ENCODE measurements around the gene PRPSAP2.
"Not testable (repeated sequence)": the region's sequence is repeated elsewhere in the genome, so short reads cannot be mapped to it uniquely, and the experiment has no call there.

DNA sequence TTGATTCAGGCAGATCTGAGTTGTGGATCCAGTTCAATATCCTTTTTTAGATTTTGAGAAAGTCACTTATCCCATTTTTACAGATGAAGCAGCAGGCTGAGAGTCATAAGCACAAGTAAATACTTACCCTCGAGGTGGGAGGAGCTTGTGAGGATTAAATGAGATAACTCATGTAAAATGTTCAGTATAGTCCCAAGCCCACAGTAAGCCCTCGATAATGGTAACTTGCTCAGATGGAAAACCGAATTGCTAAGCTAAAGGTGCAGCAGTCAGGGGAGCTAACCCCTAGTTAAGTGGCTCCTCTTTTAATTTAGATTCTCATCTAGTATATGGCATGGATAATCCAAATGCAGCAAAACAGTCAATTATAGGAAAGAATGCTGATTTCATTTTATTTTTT, 42.0 kb upstream of the PRPSAP2 start:
- TF ChIP-seq, protein P1, sequence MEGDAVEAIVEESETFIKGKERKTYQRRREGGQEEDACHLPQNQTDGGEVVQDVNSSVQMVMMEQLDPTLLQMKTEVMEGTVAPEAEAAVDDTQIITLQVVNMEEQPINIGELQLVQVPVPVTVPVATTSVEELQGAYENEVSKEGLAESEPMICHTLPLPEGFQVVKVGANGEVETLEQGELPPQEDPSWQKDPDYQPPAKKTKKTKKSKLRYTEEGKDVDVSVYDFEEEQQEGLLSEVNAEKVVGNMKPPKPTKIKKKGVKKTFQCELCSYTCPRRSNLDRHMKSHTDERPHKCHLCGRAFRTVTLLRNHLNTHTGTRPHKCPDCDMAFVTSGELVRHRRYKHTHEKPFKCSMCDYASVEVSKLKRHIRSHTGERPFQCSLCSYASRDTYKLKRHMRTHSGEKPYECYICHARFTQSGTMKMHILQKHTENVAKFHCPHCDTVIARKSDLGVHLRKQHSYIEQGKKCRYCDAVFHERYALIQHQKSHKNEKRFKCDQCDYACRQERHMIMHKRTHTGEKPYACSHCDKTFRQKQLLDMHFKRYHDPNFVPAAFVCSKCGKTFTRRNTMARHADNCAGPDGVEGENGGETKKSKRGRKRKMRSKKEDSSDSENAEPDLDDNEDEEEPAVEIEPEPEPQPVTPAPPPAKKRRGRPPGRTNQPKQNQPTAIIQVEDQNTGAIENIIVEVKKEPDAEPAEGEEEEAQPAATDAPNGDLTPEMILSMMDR (IDR thresholded peaks at IDR 0.05), result not testable (repeated sequence)
- not testable (repeated sequence) for TF ChIP-seq POLR2A (IDR thresholded peaks at IDR 0.05)

Data from adrenal gland (tissue), 5 donors.